GM21529 (cell line): ENCODE data around the gene TSSK3.
A peak's percentile ranks its signal among the peaks of the same experiment; 100 is the strongest.

Source experiments
- ATAC-seq: cut with Tn5 transposase; IDR thresholded peaks from one replicate; pipeline ENCODE4 v1.9.1; 2021; ENCODE audit not compliant: unreplicated experiment

Gene TSSK3

GRCh38 chr1:32362474-32363313 lies at the start of gene TSSK3, which contains the start of gene FAM229A:
TSS of gene TSSK3 (plus strand) at chr1:32362539. CDS start at chr1:32362702, 163 bp downstream.
TSS of gene FAM229A (minus strand) at chr1:32362485. CDS start at chr1:32362091, 394 bp downstream.
- no peak for ATAC-seq

- ATAC-seq, result peak; percentile 24
Measured at GRCh38 chr1:32316903-32317277, 45.4 kb upstream of the TSSK3 start.

- no peak for ATAC-seq
Measured at GRCh38 chr1:32318127-32318869, 44.0 kb upstream of the TSSK3 start.

GRCh38 chr1:32321712-32322291 lies 40.5 kb upstream of the TSSK3 start:
- ATAC-seq, result no peak

- ATAC-seq, result no peak
Measured at GRCh38 chr1:32327204-32327603, 35.1 kb upstream of the TSSK3 start.

- ATAC-seq, result no peak
Measured at GRCh38 chr1:32329931-32330466, 32.3 kb upstream of the TSSK3 start.

- ATAC-seq, result no peak
Measured at GRCh38 chr1:32330558-32331151, 31.7 kb upstream of the TSSK3 start.

GRCh38 chr1:32331549-32331948 lies 30.8 kb upstream of the TSSK3 start:
- no peak for ATAC-seq

- no peak for ATAC-seq
Measured at GRCh38 chr1:32332290-32333079, 29.9 kb upstream of the TSSK3 start.

- ATAC-seq, result no peak
Measured at GRCh38 chr1:32333251-32333963, 28.9 kb upstream of the TSSK3 start.

- ATAC-seq, result no peak
Measured at GRCh38 chr1:32334274-32334861, 28.0 kb upstream of the TSSK3 start.

GRCh38 chr1:32334864-32335534 lies 27.3 kb upstream of the TSSK3 start:
- ATAC-seq, result no peak

- no peak for ATAC-seq
Measured at GRCh38 chr1:32335535-32335789, 26.9 kb upstream of the TSSK3 start.

GRCh38 chr1:32335790-32336590 lies 26.3 kb upstream of the TSSK3 start, which contains the start of gene MARCKSL1:
TSS of gene MARCKSL1 (minus strand) at chr1:32336233. CDS start at chr1:32336033, 200 bp downstream.
- peak; percentile 36 for ATAC-seq

- ATAC-seq, result no peak
Measured at GRCh38 chr1:32336591-32336932, 25.8 kb upstream of the TSSK3 start.

- peak; percentile 23 for ATAC-seq
Measured at GRCh38 chr1:32336963-32337675, 25.2 kb upstream of the TSSK3 start.

GRCh38 chr1:32337855-32338636 lies 24.3 kb upstream of the TSSK3 start:
- ATAC-seq, result no peak
